ENCODE results near the gene NUB1.

DNA sequence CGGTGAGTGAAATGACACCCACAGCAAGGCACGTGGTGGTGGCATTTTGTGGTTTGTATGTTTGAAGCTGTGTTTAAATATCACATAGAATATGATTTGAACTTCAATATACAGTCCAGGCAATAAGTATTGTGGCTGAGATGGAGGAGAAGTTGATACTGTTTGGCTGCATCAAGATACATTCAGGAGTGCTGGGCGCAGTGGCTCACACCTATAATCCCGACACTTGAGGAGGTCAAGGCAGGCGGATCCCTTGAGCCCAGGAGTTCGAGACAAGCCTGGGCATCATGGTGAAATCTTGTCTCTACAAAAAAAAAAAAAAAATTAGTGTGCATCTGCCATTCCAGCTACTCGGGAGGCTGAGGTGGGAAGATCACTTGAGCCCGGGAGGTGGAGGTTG lies 35.2 kb upstream of the NUB1 start:
- TF ChIP-seq POLR2A (IDR thresholded peaks at IDR 0.05) (no peak), CTCF (IDR thresholded peaks at IDR 0.05) (no peak)
